GM19025 (cell line): ENCODE measurements around the gene TGM2.

Experiments used
- ATAC-seq: cut with Tn5 transposase; IDR thresholded peaks from one replicate; pipeline ENCODE4 v1.9.1; 2021; ENCODE audit warnings: mild to moderate bottlenecking, low read depth, moderate library complexity; ENCODE audit not compliant: unreplicated experiment

The TGM2 gene

GRCh38 chr20:38134427-38135270, 30.4 kb downstream of the TGM2 start:
- no peak for ATAC-seq

DNA sequence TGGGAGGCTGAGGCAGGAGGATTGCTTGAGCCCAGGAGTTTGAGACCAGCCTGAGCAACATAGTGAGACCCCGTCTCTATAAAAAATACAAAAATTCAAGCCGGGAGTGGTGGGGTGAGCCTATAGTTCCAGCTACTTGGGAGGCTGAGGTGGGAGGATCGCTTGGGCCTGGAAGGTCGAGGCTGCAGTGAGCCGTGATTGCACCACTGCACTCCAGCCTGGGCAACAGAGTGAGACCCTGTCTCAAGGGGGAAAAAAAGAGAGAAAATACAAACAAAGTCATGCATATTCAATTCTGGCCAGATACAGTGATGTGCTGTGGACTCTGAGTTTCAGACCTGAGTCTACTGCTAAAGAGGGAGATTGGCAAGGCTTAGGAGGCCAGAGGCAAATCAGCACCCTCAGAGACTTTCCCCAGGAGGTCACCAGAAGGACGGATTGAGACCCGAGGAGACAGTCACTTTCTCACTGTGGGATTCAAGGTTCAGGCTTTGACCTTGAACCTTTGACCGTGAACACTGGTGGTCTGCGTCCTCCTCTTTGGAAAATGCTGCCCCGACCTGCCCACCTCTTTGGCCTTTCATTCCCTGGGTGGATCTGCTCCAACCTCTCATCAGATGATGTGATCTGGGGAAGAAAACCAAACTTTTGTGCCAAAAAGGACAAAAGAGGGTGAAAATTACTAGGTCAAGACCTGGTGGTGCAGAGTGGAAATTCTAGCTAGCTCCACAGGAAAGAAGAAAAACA, 31.2 kb downstream of the TGM2 start:
- no peak for ATAC-seq

GRCh38 chr20:38132910-38133501, 32.1 kb downstream of the TGM2 start:
- no peak for ATAC-seq

GRCh38 chr20:38132156-38132909, 32.7 kb downstream of the TGM2 start:
- ATAC-seq: no peak

GRCh38 chr20:38131588-38132121, 33.4 kb downstream of the TGM2 start:
- ATAC-seq: no peak

DNA sequence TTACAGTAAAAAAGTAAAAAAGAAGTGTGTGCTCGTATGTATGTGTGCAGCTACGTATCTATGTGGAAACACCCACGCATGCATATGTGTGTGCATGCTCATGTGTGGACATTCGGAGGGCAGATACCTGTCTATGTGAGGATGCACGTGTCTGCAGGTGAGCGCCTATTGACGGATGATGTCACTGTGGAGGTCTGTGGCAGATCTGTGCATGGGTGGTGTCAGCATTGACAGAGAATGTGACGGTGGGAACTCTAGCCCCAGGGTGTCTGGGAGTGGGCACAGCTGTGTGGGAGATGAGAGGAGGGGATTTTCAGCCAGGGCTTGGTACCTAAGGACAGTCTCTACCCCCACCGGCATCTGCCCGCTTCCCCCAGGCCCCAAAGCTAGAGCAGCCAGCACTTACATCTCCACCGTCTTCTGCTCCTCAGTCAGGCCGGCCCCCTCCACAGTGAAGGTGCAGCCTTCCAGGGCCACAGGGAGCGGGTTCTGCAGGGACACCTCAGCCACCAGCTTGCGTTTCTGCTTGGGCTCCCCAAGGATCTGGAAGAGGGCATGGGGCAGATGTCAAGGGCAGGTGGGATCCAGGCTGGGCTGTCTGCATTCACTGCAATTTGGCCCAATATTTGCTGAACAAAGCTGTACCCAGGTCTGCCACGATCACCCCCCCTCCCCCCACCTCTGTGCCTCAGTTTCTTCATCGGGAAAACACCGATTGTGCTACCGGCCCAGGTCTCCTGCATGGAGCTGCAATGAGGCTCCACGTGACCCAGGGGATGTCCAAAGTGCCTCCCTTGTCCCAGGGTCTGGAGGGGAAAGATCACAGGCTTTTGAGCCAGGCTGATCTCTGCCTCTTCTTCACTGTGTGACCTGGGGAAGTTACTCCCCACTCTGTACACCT, 34.1 kb downstream of the TGM2 start:
- no peak for ATAC-seq

GRCh38 chr20:38129893-38130609, 35.0 kb downstream of the TGM2 start:
- ATAC-seq: no peak

- ATAC-seq: no peak
Measured at GRCh38 chr20:38129248-38129865, 35.7 kb downstream of the TGM2 start.

DNA sequence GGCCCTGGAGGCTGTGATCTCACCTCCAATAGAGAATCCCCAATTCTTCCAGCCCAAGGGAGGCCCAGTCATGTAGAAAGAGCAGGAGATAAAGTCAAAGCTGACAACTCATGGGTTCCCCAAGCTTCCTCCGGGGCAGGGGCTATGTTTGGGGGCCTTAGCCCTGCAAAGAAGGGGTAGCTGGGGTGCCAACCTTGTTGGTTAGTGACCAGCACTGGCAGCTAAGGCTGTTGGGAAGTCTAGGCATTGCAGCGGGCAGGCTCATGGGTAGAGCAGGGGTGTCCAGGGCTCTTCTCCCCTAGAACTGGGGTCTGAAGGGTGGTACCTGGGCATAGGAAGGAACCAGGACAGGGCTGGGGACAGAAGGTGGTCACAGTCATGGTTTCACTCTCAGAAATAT, 36.4 kb downstream of the TGM2 start:
- no peak for ATAC-seq

DNA sequence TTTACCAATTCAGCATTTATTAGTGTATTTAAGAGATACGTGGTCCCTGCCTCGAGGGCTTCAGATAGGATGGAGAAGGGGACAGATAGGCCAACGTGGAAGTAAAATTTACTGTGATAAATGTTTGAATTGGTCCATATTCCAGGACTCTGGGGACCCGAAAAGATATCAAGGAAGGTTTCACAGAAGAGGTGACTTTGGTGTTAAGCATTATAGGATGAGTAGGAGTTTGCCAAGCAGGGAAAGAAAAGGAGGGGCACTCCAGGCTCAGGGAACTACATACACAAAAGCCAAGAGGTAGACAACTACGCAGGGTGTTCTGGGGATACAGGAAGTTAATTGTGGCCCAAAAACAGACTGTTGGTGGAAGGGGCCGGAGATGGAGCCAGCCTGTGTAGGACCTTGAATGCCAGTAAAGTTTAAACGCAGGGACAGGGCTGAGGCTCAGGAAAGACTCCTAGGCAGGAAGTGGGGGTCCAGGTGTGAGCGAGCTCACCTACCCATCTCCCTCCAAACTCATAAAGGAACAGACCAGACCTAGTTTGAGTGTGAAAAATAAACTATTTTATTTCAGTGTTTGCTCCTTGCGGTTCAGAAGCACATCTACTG, 37.0 kb downstream of the TGM2 start:
- ATAC-seq: no peak

DNA sequence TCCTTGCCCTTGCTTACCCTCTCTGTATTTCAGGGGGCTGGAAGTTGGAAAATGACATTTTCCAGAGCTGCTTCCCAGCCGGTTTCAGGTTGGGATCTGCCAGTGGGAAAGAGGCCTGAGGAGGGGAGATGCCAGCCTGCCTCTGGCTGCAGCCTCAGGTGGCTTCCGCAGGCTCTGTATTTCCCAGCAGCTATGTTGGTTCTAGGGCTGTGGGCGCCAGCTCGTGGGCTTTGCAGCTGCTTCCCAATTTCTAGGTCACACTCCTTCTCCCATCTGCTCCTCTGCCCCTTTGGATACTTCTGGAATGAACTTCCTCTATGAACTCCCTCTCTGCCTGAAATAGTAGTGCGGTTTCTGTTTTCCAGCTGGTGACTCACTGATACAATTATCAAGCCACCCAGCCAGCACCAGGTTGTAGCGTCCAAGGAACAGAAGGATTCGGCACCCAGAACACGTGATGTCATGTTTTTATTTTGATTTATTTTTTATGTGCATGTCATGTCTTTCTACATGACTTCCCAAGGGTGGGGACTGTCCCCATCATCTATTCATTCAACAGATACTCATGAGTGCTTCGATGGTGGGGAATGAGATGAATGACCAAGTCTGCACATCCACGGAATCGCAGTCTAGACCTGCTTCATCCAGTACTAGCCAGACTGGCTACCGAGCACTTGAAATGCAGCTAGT, 38.0 kb downstream of the TGM2 start:
- no peak for ATAC-seq

- ATAC-seq: no peak
Measured at GRCh38 chr20:38126146-38126921, 38.7 kb downstream of the TGM2 start.

GRCh38 chr20:38125157-38126056, 39.7 kb downstream of the TGM2 start:
- no peak for ATAC-seq

- ATAC-seq: no peak
Measured at GRCh38 chr20:38123021-38123587, 42.0 kb downstream of the TGM2 start.

GRCh38 chr20:38121741-38122140, 43.3 kb downstream of the TGM2 start:
- no peak for ATAC-seq
